Measurements from ENCODE around the gene URAD. TPM values are rescaled to one million over a fixed set of nuclear protein-coding genes. Genes with fewer than 3 reads are reported as not detected.
A peak's percentile ranks its signal among the peaks of the same experiment; 100 is the strongest.
"Not testable (repeated sequence)": the region's sequence is repeated elsewhere in the genome, so short reads cannot be mapped to it uniquely, and the experiment has no call there.

URAD gene
- total and polyA plus RNA-seq, 8 donors: 0.31 TPM; not detected in 7

DNA sequence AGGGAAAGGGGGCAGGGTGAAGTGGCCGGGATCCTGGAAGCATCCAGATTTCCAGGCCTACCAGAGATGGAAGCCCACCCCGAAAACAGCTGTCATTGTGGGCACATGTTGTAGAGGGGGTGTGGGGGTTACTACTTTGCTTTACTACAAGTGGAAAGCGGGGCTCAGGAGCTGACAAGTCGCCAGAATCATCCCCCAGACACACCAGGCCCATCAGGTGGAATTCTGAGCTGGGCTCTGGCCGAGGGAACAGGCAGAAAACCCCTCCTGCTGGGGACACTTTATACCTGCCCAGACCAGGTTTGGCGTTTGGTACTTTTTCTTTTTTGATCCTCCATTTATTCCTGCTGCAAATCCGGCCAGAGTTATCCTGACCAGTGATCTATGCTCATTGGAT, 23.2 kb downstream of the URAD start:
- DNase-seq (peak in 1 of 6 donors; percentile 22), ATAC-seq (no peak), FAIRE-seq (no peak)
- no peak overlapping the region for H3K4me3 ChIP-seq
- intact Hi-C loops (cut with DNase I): no loop called here
- no peaks in the 10 kb centered on the region for H3K36me3 ChIP-seq
- WGBS, 2 donors: 59 to 63% methylated on average over 7 of the region's 7 CpGs
- H3K27ac ChIP-seq: peak overlapping the region; percentile 48 to 68 (median 58)
- H3K9me3 ChIP-seq: no peaks in the 10 kb centered on the region
- TF ChIP-seq, protein P1, sequence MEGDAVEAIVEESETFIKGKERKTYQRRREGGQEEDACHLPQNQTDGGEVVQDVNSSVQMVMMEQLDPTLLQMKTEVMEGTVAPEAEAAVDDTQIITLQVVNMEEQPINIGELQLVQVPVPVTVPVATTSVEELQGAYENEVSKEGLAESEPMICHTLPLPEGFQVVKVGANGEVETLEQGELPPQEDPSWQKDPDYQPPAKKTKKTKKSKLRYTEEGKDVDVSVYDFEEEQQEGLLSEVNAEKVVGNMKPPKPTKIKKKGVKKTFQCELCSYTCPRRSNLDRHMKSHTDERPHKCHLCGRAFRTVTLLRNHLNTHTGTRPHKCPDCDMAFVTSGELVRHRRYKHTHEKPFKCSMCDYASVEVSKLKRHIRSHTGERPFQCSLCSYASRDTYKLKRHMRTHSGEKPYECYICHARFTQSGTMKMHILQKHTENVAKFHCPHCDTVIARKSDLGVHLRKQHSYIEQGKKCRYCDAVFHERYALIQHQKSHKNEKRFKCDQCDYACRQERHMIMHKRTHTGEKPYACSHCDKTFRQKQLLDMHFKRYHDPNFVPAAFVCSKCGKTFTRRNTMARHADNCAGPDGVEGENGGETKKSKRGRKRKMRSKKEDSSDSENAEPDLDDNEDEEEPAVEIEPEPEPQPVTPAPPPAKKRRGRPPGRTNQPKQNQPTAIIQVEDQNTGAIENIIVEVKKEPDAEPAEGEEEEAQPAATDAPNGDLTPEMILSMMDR (IDR thresholded peaks at IDR 0.05): no peak
- H3K27me3 ChIP-seq: peaks cover 0 to 7% (median 0%) of the 10 kb centered on the region in 4 donors
- H3K4me1 ChIP-seq: peaks cover 4 to 5% (median 4%) of the 10 kb centered on the region in 3 donors

DNA sequence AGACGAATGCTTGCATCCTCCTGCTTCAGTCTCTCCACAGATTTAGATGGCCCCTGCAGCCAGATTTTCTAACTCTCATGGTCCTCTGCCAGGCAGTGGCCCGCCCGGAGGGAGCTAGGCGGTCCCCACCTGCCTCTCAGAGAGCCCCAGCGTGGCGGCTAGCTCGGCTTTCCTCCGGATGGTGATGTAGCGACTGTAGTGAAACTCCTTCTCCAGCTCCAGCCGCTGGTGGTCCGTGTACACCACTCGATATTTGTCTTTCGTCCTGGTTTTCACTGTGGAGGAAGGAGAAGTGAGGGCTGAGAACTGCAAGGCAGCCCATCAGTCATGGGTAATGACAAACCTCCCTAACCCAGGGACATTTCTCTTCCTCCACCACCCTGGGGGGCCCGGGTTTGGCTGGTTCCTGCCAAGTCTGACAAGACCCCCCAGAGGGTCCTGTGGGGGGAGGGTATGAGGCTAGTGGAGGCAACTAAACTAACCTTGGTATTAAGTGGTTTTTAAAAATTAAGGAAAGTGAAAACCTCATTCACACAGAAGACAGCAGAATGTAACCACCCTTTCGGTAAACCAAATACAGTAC, 23.7 kb downstream of the URAD start:
- H3K9me3 ChIP-seq: no peaks in the 10 kb centered on the region
- H3K4me1 ChIP-seq: peaks cover 5 to 7% (median 6%) of the 10 kb centered on the region in 3 donors
- H3K4me3 ChIP-seq: peak overlapping the region in 2 of 4 donors; percentile 3 to 6
- peaks cover 0 to 7% (median 0%) of the 10 kb centered on the region in 4 donors for H3K27me3 ChIP-seq
- peak overlapping the region; percentile 48 to 68 (median 58) for H3K27ac ChIP-seq
- peak in 4 of 6 donors; percentile 30 to 57 (median 54) for DNase-seq
- intact Hi-C loops (cut with DNase I): no loop called here
- no peaks in the 10 kb centered on the region for H3K36me3 ChIP-seq
- WGBS, 2 donors: 45 to 64% methylated on average over 15 of the region's 15 CpGs
- no peak for FAIRE-seq
- TF ChIP-seq, protein P1 (IDR thresholded peaks at IDR 0.05): no peak
- ATAC-seq: no peak

DNA sequence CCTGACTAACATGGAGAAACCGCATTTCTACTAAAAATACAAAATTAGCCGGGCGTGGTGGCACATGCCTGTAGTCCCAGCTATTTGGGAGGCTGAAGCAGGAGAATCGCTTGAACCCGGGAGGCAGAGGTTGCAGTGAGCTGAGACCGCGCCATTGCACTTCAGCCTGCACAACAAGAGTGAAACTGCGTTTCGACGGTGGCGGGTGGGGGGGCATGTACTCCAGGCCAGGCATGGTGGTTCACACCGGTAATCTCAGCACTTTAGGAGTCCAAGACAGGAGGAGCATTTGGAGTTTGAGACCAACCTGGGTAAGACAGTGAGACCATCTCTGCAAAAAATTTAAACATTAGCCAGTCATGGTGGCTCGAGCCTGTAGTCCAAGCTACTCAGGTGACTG, 24.3 kb downstream of the URAD start:
- DNase-seq; FAIRE-seq; H3K9me3 ChIP-seq; H3K36me3 ChIP-seq; intact Hi-C loops (cut with DNase I); ATAC-seq; H3K27me3 ChIP-seq: not testable (repeated sequence)
- H3K4me1 ChIP-seq: peaks cover 8 to 12% (median 11%) of the 10 kb centered on the region in 3 donors
- H3K27ac ChIP-seq: peak overlapping the region in 3 of 4 donors; percentile 48 to 68 (median 59)
- peak overlapping the region in 1 of 4 donors; percentile 3 for H3K4me3 ChIP-seq
- WGBS, 2 donors: 85 to 89% methylated on average over 13 of the region's 13 CpGs

DNA sequence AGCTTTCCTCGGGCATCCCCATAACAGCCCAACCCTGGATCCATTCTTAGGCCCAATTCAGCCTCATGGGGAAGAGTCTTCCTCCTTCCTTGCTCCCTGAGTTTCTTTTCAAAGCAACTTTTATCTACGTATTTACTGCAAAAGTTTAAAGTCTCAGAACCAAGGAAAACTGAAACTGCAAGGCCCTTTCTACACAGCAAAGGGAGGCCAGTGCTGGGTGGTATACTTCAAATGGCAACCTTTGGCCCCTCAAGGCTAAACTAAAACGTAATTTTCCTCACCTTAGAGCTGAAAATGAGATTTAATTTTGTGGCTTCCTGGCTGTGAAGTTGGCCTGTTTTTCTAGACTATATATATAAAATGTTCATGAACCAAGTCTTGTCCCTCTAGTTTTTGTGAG, 25.0 kb downstream of the URAD start:
- H3K36me3 ChIP-seq: no peaks in the 10 kb centered on the region
- ATAC-seq (no peak), DNase-seq (no peak), FAIRE-seq (no peak)
- peaks cover 9 to 17% (median 11%) of the 10 kb centered on the region in 3 donors for H3K4me1 ChIP-seq
- intact Hi-C loops (cut with DNase I): no loop called here
- H3K4me3 ChIP-seq: no peak overlapping the region
- no peak overlapping the region for H3K27ac ChIP-seq
- H3K9me3 ChIP-seq: no peaks in the 10 kb centered on the region
- TF ChIP-seq, protein P1 (IDR thresholded peaks at IDR 0.05): no peak
- H3K27me3 ChIP-seq: peaks cover 0 to 7% (median 0%) of the 10 kb centered on the region in 4 donors
- 62 to 74% methylated on average over 3 of the region's 3 CpGs for WGBS, 2 donors

DNA sequence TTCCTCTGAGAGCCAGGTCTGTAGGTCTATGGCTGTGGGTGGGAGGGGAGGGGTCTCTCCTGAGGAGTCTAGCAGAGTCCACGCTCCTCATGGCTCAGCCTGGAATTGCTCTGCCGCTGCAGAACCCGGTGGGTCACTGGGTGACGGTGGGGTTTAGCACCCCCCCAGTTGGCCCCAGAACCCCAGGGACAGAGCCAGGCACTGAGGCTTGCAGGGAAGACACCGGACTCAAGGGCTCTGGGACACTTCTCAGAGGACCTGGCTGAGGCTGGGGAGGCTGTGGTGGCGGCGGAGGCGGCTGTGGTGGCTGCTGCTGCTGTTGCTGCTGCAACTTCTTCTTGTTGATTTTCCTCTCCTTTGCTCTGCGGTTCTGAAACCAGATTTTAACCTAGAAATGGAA, 25.5 kb downstream of the URAD start:
- 90% methylated on average over 9 of the region's 9 CpGs for WGBS, 2 donors
- intact Hi-C loops (cut with DNase I): no loop called here
- Histone ChIP-seq H3K4me1 (peaks cover 11 to 19% (median 14%) of the 10 kb centered on the region in 3 donors), H3K27me3 (peaks cover 0 to 6% (median 0%) of the 10 kb centered on the region in 4 donors), H3K36me3 (no peaks in the 10 kb centered on the region), H3K27ac (no peak overlapping the region), H3K9me3 (no peaks in the 10 kb centered on the region), H3K4me3 (no peak overlapping the region)
- no peak for ATAC-seq
- DNase-seq: peak in 1 of 6 donors; percentile 43
- TF ChIP-seq, protein P1 (IDR thresholded peaks at IDR 0.05): no peak
- FAIRE-seq: no peak

All from pancreas (tissue), 10 donors.